Upper lobe of left lung (tissue), 4 donors: ENCODE data around the gene ANO6.

Source experiments
- CTCF ChIP-seq, 6 experiments: fragments of 450-650 bp in 4 of 6; fragments of 200-600 bp in 2 of 6; sonication (generic) in 2 of 6; IDR thresholded peaks; one replicate each; pipeline ENCODE4 v1.5.1; 2016 to 2019; ENCODE audit warnings: antibody characterized with exemption in 6 of 6
- POLR2A ChIP-seq, 4 donors: fragments of 450-650 bp; IDR thresholded peaks; one replicate each; pipeline ENCODE4 v1.5.1; 2016 to 2017; ENCODE audit warnings: antibody characterized with exemption in 4 of 4, mild to moderate bottlenecking in 2 of 4
- POLR2AphosphoS5 ChIP-seq, 2 donors: sonication (generic); formaldehyde crosslinking; IDR thresholded peaks; one replicate each; pipeline ENCODE4 v1.5.1; 2017; ENCODE audit warnings: antibody characterized with exemption in 2 of 2

GRCh38 chr12:45220969-45221368 lies 5.1 kb downstream of the ANO6 start:
- TF ChIP-seq POLR2A (IDR thresholded peaks at IDR 0.05) = no peak
- no peak for TF ChIP-seq POLR2AphosphoS5 (IDR thresholded peaks at IDR 0.05)
- TF ChIP-seq CTCF (IDR thresholded peaks at IDR 0.05) = no peak
